Endothelial cell of umbilical vein (primary cell): Measurements from ENCODE around the gene YY1.

ENCODE experiments used
- CTCF ChIP-seq, 2 donors: IDR thresholded peaks; 1 replicate in 1 of 2; 2 replicates in 1 of 2; pipeline ENCODE4 v1.5.1; 2011; ENCODE audit warnings: low read length in 2 of 2, mild to moderate bottlenecking in 2 of 2, moderate library complexity in 2 of 2, control low read depth in 1 of 2, inconsistent platforms in 1 of 2, low read depth in 1 of 2; ENCODE audit not compliant: insufficient read depth in 1 of 2; ENCODE audit errors: extremely low read depth in 1 of 2
- EZH2 ChIP-seq: IDR thresholded peaks from 2 replicates; pipeline ENCODE4 v1.6.1; 2012; ENCODE audit warnings: borderline replicate concordance, low read depth, mild to moderate bottlenecking, moderate library complexity, low read length, inconsistent platforms; ENCODE audit not compliant: severe bottlenecking
- GATA2 ChIP-seq: IDR thresholded peaks from 2 replicates; pipeline ENCODE4 v1.7.0; 2011; ENCODE audit warnings: low read depth, mild to moderate bottlenecking, moderate library complexity, mixed read lengths, low read length; ENCODE audit not compliant: insufficient read length, insufficient read depth
- JUN ChIP-seq: IDR thresholded peaks from 2 replicates; pipeline ENCODE4 v1.6.1; 2011; ENCODE audit warnings: borderline replicate concordance, low read depth; ENCODE audit not compliant: insufficient read length, insufficient read depth
- MAX ChIP-seq: IDR thresholded peaks from 2 replicates; pipeline ENCODE4 v1.6.1; 2011; ENCODE audit not compliant: insufficient read depth, insufficient read length
- POLR2A ChIP-seq: IDR thresholded peaks from 2 replicates; pipeline ENCODE4 v1.6.1; 2012; ENCODE audit warnings: low read depth, mild to moderate bottlenecking, control low read depth, low read length
- POLR2AphosphoS5 ChIP-seq: IDR thresholded peaks from 2 replicates; pipeline ENCODE4 v1.6.1; 2012; ENCODE audit warnings: low read depth, mild to moderate bottlenecking, control low read depth, low read length, moderate library complexity; ENCODE audit not compliant: insufficient read depth

GRCh38 chr14:100323942-100324307, 85.0 kb downstream of the YY1 start:
- TF ChIP-seq EZH2, result no peak
- no peak for TF ChIP-seq POLR2A
- no peak for TF ChIP-seq MAX
- TF ChIP-seq CTCF (IDR thresholded peaks at IDR 0.05; ENCODE audit: extremely low read depth in 1 of 2, insufficient read depth in 1 of 2, low read depth in 1 of 2, low read length in 2 of 2), result no peak
- TF ChIP-seq GATA2, result no peak
- TF ChIP-seq POLR2AphosphoS5, result no peak
- no peak for TF ChIP-seq JUN
